ENCODE data around the gene GJA1. TPM values are rescaled to one million over a fixed set of nuclear protein-coding genes. Genes with fewer than 3 reads are reported as not detected.

Gene GJA1
- total RNA-seq, 1 donor from 2014 or later: 140 TPM

DNA sequence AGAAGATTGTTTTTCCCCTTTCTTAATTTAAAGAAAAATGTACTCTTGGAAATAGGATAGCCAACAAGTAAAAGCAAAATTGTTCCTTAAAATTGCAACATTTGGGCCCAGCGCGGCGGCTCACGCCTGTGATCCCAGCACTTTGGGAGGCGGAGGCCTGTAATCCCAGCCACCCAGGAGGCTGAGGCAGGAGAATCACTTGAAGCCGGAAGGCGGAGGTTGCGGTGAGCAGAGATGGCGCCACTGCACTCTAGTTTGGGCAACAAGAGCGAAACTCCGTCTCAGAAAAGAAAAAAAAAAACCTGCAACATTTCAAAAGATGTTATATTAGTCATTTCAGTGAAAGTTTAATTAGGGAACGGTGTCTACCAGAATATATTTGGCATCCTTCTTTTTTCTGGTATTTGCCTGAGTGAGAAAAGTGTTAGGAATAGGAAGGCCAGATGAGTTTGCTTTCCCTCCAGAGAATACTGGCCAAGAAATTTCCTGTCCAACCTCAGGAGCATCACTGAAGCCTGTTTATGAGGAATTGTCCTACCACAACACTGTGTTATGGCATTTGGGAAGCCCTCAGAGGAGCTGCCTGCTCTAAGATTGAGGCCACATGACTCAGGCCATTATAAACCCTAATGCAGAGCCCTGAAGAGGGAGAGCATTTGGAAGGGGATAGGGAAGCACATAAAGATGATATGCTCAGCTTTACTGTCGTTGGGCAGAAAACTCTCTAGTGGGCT is 1.2 kb upstream of the GJA1 start:
- H3K4me1 Mint-ChIP-seq: peaks cover 39% of the 10 kb centered on the region
- TF ChIP-seq, protein P1, sequence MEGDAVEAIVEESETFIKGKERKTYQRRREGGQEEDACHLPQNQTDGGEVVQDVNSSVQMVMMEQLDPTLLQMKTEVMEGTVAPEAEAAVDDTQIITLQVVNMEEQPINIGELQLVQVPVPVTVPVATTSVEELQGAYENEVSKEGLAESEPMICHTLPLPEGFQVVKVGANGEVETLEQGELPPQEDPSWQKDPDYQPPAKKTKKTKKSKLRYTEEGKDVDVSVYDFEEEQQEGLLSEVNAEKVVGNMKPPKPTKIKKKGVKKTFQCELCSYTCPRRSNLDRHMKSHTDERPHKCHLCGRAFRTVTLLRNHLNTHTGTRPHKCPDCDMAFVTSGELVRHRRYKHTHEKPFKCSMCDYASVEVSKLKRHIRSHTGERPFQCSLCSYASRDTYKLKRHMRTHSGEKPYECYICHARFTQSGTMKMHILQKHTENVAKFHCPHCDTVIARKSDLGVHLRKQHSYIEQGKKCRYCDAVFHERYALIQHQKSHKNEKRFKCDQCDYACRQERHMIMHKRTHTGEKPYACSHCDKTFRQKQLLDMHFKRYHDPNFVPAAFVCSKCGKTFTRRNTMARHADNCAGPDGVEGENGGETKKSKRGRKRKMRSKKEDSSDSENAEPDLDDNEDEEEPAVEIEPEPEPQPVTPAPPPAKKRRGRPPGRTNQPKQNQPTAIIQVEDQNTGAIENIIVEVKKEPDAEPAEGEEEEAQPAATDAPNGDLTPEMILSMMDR (IDR thresholded peaks at IDR 0.05; ENCODE audit: unreplicated experiment): no peak
- DNase-seq (ENCODE audit: low spot score in 2 of 2, unreplicated experiment in 2 of 2): no peak
- no peaks in the 10 kb centered on the region for H3K9me3 Mint-ChIP-seq
- peak overlapping the region; percentile 25 for H3K4me3 Mint-ChIP-seq
- H3K27me3 Mint-ChIP-seq (ENCODE audit: low read depth): no peaks in the 10 kb centered on the region
- no peaks in the 10 kb centered on the region for H3K36me3 Mint-ChIP-seq
- H3K27ac Mint-ChIP-seq: peak overlapping the region; percentile 36

DNA sequence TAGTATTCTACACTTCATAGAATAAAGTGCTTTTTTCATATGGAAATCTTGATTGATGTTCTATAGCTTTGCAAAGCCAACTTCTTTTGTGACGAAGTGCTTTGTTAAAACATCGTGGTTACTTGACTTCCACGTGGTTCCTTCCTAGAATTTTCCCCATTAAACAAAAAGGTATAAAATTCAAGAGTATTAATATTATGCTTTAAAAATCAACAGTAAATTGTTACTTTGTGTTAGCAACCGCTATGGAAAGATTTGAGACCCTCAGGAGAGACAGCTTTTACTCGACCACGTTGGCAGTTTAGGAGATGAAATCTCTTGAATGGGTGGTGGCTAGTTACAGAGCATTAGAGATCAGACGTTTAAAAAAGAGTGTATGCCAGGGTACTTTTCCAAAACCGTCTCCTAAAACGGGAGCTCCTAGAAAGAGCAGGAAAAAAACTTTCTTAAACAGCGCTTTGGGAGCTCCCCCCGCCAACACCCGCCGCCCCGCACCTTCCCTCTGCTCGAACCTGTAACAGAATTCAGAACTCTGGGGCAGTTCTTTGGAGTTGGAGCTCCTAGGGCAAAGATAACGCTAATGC is 920 bp downstream of the GJA1 start:
- peak overlapping the region; percentile 85 for H3K4me3 Mint-ChIP-seq
- peak overlapping the region; percentile 94 for H3K27ac Mint-ChIP-seq
- no peaks in the 10 kb centered on the region for H3K9me3 Mint-ChIP-seq
- peaks cover 33% of the 10 kb centered on the region for H3K4me1 Mint-ChIP-seq
- H3K36me3 Mint-ChIP-seq: no peaks in the 10 kb centered on the region
- TF ChIP-seq, protein P1 (IDR thresholded peaks at IDR 0.05; ENCODE audit: unreplicated experiment): no peak
- H3K27me3 Mint-ChIP-seq (ENCODE audit: low read depth): no peaks in the 10 kb centered on the region
- DNase-seq (ENCODE audit: low spot score in 2 of 2, unreplicated experiment in 2 of 2): no peak

DNA sequence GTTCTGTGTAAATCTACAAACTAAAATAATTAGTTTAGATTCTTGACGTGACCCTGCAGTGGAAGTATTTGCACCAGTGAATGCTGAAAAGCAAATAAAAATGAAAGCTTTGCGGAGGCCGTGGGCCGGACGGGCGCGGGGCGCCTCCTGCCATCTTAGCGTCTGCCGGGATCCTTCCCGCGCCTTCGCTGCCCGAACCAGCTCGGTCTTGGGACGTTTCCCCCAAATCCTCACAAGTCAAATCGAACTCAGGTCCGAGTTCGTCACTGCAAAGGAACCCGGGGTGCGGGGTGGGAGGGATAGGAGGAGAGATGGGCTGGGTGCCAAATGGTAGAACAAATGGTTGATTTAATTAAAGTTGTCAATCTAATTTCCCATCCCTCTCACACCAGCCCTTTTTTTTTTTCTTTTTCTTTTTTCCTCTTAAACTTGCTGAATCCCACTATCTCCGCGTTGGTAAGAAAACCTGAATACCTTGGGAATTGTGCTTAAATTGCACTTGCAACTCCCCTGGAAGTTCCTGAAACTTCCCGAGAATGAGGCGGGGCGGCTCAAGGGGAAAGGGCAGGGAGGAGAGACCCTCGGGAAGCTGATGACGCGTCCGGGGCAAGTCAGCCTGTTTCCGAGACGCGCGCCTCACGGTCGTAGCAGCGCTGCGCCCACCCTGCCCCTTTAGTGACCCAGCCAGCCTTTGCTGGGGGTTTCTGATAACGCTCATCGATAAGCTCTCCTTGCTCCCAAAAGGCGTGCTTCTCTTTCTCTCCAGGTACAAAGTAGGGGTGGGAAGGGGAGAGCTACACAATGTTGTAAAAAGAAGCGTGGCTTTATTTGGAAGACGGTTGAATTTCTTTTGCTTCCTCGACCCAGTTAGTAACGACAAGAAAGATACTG is 1.8 kb downstream of the GJA1 start:
- TF ChIP-seq, protein P1 (IDR thresholded peaks at IDR 0.05; ENCODE audit: unreplicated experiment): no peak
- H3K4me1 Mint-ChIP-seq: peaks cover 34% of the 10 kb centered on the region
- no peaks in the 10 kb centered on the region for H3K36me3 Mint-ChIP-seq
- no peaks in the 10 kb centered on the region for H3K27me3 Mint-ChIP-seq (ENCODE audit: low read depth)
- H3K9me3 Mint-ChIP-seq: no peaks in the 10 kb centered on the region
- DNase-seq (ENCODE audit: low spot score in 2 of 2, unreplicated experiment in 2 of 2): peak; percentile 29 to 51
- H3K27ac Mint-ChIP-seq: peak overlapping the region; percentile 94
- H3K4me3 Mint-ChIP-seq: peak overlapping the region; percentile 85

DNA sequence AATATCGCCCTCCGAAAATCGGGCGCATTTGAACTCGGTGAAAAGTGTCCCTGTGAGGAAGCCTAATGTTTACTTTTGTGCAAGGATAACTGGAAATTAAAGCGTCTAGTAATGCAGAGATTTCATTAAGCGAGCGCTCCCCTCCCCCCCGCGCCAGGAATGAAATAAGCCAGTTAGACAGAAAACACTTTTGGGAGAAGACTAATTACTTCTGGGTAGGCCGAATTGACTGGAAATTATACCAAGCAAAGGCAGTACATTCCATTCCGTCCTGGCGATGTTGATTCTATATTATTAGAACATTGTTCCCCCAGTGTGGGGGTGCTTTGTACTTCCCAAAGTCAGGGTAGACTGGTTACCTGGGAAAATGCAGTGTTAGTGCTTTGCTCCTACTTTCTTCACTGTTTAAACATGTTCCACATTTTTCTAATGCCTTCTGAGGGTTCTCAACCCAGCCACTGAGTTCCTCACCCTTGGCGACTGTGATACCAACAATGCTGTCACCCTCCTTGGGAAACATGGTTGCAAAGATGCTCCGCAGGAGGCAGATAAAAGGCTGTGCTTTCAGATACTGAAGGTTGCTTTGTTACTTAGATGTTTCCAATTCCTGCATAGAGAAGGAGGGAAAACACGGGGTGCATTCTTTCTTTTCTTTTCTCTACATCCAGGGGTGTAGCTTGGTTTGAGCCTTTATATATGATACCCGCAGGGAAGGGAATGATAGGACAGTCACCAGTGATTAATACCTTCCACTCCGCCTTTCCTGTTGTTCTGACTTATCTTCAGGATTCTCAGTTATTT is 2.6 kb downstream of the GJA1 start:
- Mint-ChIP-seq H3K4me3 (peak overlapping the region; percentile 85), H3K27me3 (ENCODE audit: low read depth) (no peaks in the 10 kb centered on the region), H3K27ac (peak overlapping the region; percentile 94), H3K4me1 (peaks cover 39% of the 10 kb centered on the region), H3K9me3 (no peaks in the 10 kb centered on the region), H3K36me3 (no peaks in the 10 kb centered on the region)
- TF ChIP-seq, protein P1 (IDR thresholded peaks at IDR 0.05; ENCODE audit: unreplicated experiment): no peak
- DNase-seq (ENCODE audit: low spot score in 2 of 2, unreplicated experiment in 2 of 2): no peak

DNA sequence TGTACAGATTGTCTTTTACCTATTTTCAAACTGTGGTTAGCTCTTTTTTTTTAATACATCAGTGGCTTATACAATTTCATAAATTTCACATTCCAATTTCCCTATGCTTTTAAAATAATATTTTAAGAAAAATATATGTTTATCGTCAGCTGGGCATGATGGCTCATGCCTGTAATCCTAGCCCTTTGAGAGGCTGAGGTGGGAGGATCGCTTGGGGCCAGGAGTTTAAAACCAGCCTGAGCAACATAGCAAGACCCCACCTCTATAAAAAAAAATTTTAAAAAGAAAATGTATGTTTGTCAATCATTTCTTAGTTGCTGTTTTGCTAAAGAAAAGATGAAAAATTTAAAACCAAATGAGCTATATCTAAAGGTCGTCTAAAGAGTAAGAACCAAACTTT is 3.4 kb downstream of the GJA1 start:
- H3K4me3 Mint-ChIP-seq: peak overlapping the region; percentile 85
- no peaks in the 10 kb centered on the region for H3K9me3 Mint-ChIP-seq
- TF ChIP-seq, protein P1 (IDR thresholded peaks at IDR 0.05; ENCODE audit: unreplicated experiment): no peak
- peaks cover 45% of the 10 kb centered on the region for H3K4me1 Mint-ChIP-seq
- H3K27ac Mint-ChIP-seq: no peak overlapping the region
- no peak for DNase-seq (ENCODE audit: low spot score in 2 of 2, unreplicated experiment in 2 of 2)
- H3K27me3 Mint-ChIP-seq (ENCODE audit: low read depth): no peaks in the 10 kb centered on the region
- H3K36me3 Mint-ChIP-seq: no peaks in the 10 kb centered on the region
